H1 (cell line): Measurements from ENCODE around the gene CHCHD3. TPM values are rescaled to one million over a fixed set of nuclear protein-coding genes. Genes with fewer than 3 reads are reported as not detected.

ENCODE experiments used
- CTCF ChIA-PET: fragments of 300-600 bp; sonication (Branson Sonifier 250); formaldehyde crosslinking; loops from one replicate; lab custom pipeline; 2021; ENCODE audit not compliant: partially characterized antibody; lab: Charles Lee
- POLR2A ChIA-PET: fragments of 300-600 bp; sonication (Branson Sonifier 250); formaldehyde crosslinking; loops from one replicate; lab custom pipeline; 2021; ENCODE audit warnings: inconsistent platforms; ENCODE audit not compliant: partially characterized antibody; lab: Charles Lee
- DNase-seq, 2 experiments: peaks; one replicate each; pipeline versions ENCODE4 v3.0.0 to v3.0.0-alpha.2; 2010 to 2022; ENCODE audit warnings: low spot score in 2 of 2, low read depth in 1 of 2, mixed read lengths in 1 of 2
- FAIRE-seq: peaks from 2 replicates; lab custom pipeline; 2011; peaks lifted over from hg19 to GRCh38; lab: Jason Lieb, UNC
- H2AFZ ChIP-seq: 2 replicates; pipeline ENCODE4 v1.8.1; 2012; ENCODE audit warnings: low read length, inconsistent platforms
- H2AK5ac ChIP-seq: 2 replicates; pipeline ENCODE4 v1.6.1; 2013; ENCODE audit warnings: low read depth, low read length
- H2BK120ac ChIP-seq: replicated peaks from 2 replicates; pipeline ENCODE3; 2013; ENCODE audit warnings: low read depth, low read length, inconsistent platforms
- H2BK12ac ChIP-seq: 2 replicates; pipeline ENCODE4 v1.6.1; 2013; ENCODE audit warnings: low read depth, low read length
- H2BK15ac ChIP-seq: 2 replicates; pipeline ENCODE4 v1.6.1; 2013; ENCODE audit warnings: low read length
- H2BK20ac ChIP-seq: 2 replicates; pipeline ENCODE4 v1.6.1; 2013; ENCODE audit warnings: low read length
- H2BK5ac ChIP-seq: 2 replicates; pipeline ENCODE4 v1.6.1; 2013; ENCODE audit warnings: low read depth, low read length
- H3K14ac ChIP-seq: 2 replicates; pipeline ENCODE4 v1.6.1; 2013; ENCODE audit warnings: inconsistent platforms; ENCODE audit not compliant: insufficient read length
- H3K18ac ChIP-seq: 2 replicates; pipeline ENCODE4 v1.6.1; 2013; ENCODE audit warnings: low read length; ENCODE audit errors: extremely low read depth
- H3K23ac ChIP-seq: 2 replicates; pipeline ENCODE4 v1.6.1; 2013; ENCODE audit warnings: inconsistent platforms; ENCODE audit not compliant: insufficient read length
- H3K23me2 ChIP-seq: 2 replicates; pipeline ENCODE4 v1.6.1; 2013; ENCODE audit warnings: low read depth, low read length
- H3K27ac ChIP-seq: 2 replicates; pipeline ENCODE4 v1.6.1; 2011; ENCODE audit warnings: low read depth, low read length, inconsistent platforms
- H3K27me3 ChIP-seq, 4 experiments: replicated peaks in 1 of 4; 1 replicate in 1 of 4; 2 replicates in 3 of 4; pipeline versions ENCODE4 v1.6.1 to v1.8.1; 2011 to 2013; ENCODE audit warnings: low read length in 3 of 4, mild to moderate bottlenecking in 3 of 4, inconsistent platforms in 2 of 4, mixed read lengths in 2 of 4, moderate library complexity in 1 of 4; ENCODE audit not compliant: control insufficient read depth in 3 of 4, insufficient read depth in 3 of 4; ENCODE audit errors: extremely low read depth in 1 of 4
- H3K36me3 ChIP-seq, 4 experiments: 2 replicates each; pipeline versions ENCODE4 v1.6.1 to v1.8.1; 2011 to 2013; ENCODE audit warnings: mild to moderate bottlenecking in 4 of 4, low read length in 3 of 4, moderate library complexity in 2 of 4, control low read depth in 1 of 4, inconsistent platforms in 1 of 4; ENCODE audit not compliant: insufficient read depth in 4 of 4, control insufficient read depth in 2 of 4
- H3K4ac ChIP-seq: replicated peaks from 2 replicates; pipeline ENCODE3; 2013; ENCODE audit warnings: low read length, low read depth, mixed read lengths, inconsistent platforms; ENCODE audit not compliant: insufficient read length
- H3K4me1 ChIP-seq, 4 experiments: replicated peaks in 1 of 4; 1 replicate in 1 of 4; 2 replicates in 3 of 4; pipeline versions ENCODE4 v1.6.1 to v1.8.1; 2011 to 2013; ENCODE audit warnings: low read length in 3 of 4, inconsistent platforms in 2 of 4, mixed read lengths in 1 of 4; ENCODE audit not compliant: insufficient read depth in 4 of 4, control insufficient read depth in 3 of 4
- H3K4me2 ChIP-seq, 2 experiments: 2 replicates each; pipeline versions ENCODE4 v1.6.1 to v1.8.1; 2011 to 2013; ENCODE audit warnings: low read depth in 2 of 2, low read length in 2 of 2, control low read depth in 1 of 2, inconsistent platforms in 1 of 2, mild to moderate bottlenecking in 1 of 2; ENCODE audit not compliant: insufficient read depth in 1 of 2
- H3K4me3 ChIP-seq, 4 experiments: fragments of 200-600, 300-600 bp in 1 of 4; sonication (generic), shearing (Covaris generic), sonication (Bioruptor Twin) in 1 of 4; 2 replicates each; pipeline versions ENCODE4 v1.5.1 to v1.8.1; 2011 to 2016; ENCODE audit warnings: low read length in 4 of 4, low read depth in 3 of 4, control low read depth in 2 of 4, inconsistent platforms in 2 of 4, mild to moderate bottlenecking in 2 of 4, mixed read lengths in 1 of 4, moderate library complexity in 1 of 4; ENCODE audit not compliant: insufficient read depth in 2 of 4; ENCODE audit errors: extremely low read depth in 1 of 4
- H3K56ac ChIP-seq: replicated peaks from 2 replicates; pipeline ENCODE3; 2013; ENCODE audit warnings: low read depth, mild to moderate bottlenecking, mixed read lengths, low read length, inconsistent platforms; ENCODE audit not compliant: insufficient read length
- H3K79me1 ChIP-seq: 2 replicates; pipeline ENCODE4 v1.6.1; 2013; ENCODE audit warnings: low read depth, low read length, control low read depth
- H3K79me2 ChIP-seq, 2 experiments: 2 replicates each; pipeline versions ENCODE4 v1.6.1 to v1.8.1; 2012 to 2013; ENCODE audit warnings: low read length in 2 of 2, mild to moderate bottlenecking in 2 of 2, inconsistent platforms in 1 of 2; ENCODE audit not compliant: insufficient read depth in 2 of 2, control insufficient read depth in 1 of 2
- H3K9ac ChIP-seq, 4 experiments: replicated peaks in 1 of 4; 1 replicate in 1 of 4; 2 replicates in 3 of 4; pipeline versions ENCODE4 v1.6.1 to v1.8.1; 2011 to 2013; ENCODE audit warnings: low read depth in 3 of 4, low read length in 3 of 4, control low read depth in 2 of 4, mild to moderate bottlenecking in 2 of 4, moderate library complexity in 2 of 4, inconsistent platforms in 1 of 4; ENCODE audit errors: extremely low read depth in 1 of 4
- H3K9me3 ChIP-seq, 2 experiments: 2 replicates each; pipeline versions ENCODE4 v1.6.1 to v1.8.1; 2012 to 2013; ENCODE audit warnings: mild to moderate bottlenecking in 2 of 2, moderate library complexity in 2 of 2, control low read depth in 1 of 2, inconsistent platforms in 1 of 2, low read depth in 1 of 2, low read length in 1 of 2, mixed read lengths in 1 of 2; ENCODE audit not compliant: insufficient read depth in 2 of 2
- H4K20me1 ChIP-seq, 2 experiments: replicated peaks in 1 of 2; 2 replicates each; pipeline versions ENCODE3 to v1.8.1; 2011 to 2013; ENCODE audit warnings: inconsistent platforms in 2 of 2, low read length in 2 of 2, mild to moderate bottlenecking in 1 of 2; ENCODE audit not compliant: insufficient read depth in 2 of 2, control insufficient read depth in 1 of 2
- H4K5ac ChIP-seq: 2 replicates; pipeline ENCODE4 v1.6.1; 2013; ENCODE audit warnings: low read length, low read depth, mixed read lengths, inconsistent platforms; ENCODE audit not compliant: insufficient read length
- H4K8ac ChIP-seq: 2 replicates; pipeline ENCODE4 v1.8.0; 2013; ENCODE audit warnings: mild to moderate bottlenecking, moderate library complexity, low read length, inconsistent platforms; ENCODE audit not compliant: insufficient read depth; ENCODE audit errors: extremely low read depth
- H4K91ac ChIP-seq: replicated peaks from 2 replicates; pipeline ENCODE3; 2013; ENCODE audit warnings: low read length, mixed read lengths, inconsistent platforms; ENCODE audit not compliant: insufficient read length
- GTF2F1 ChIP-seq: IDR thresholded peaks from 2 replicates; pipeline ENCODE4 v1.6.1; 2012; ENCODE audit warnings: low read depth, low read length, improper control_type of control experiment, borderline replicate concordance
- JUND ChIP-seq: IDR thresholded peaks from 2 replicates; pipeline ENCODE4 v1.6.1; 2011; ENCODE audit warnings: mild to moderate bottlenecking, improper control_type of control experiment, low read length
- TEAD4 ChIP-seq: IDR thresholded peaks from 2 replicates; pipeline ENCODE4 v1.6.1; 2012; ENCODE audit warnings: low read depth, low read length, inconsistent platforms, mixed read lengths
- WGBS, 2 experiments: shearing (Covaris generic) in 1 of 2; methylation state at CpG; one replicate each; pipeline versions ENCODE4 v1.1.6 to v1.1.7; 2013 to 2015; ENCODE audit warnings: low lambda C conversion rate in 2 of 2, mixed read lengths in 2 of 2, inconsistent platforms in 1 of 2, low coverage in 1 of 2, missing lambda C conversion rate in 1 of 2; ENCODE audit not compliant: insufficient replicate concordance in 2 of 2, insufficient coverage in 1 of 2, insufficient read length in 1 of 2; ENCODE audit errors: extremely low coverage in 1 of 2, missing lambda C conversion rate in 1 of 2; 5-methylcytosine and 5-hydroxymethylcytosine counted together
- polyA plus RNA-seq, 7 experiments: library from polyadenylated mRNA; depleted of rRNA in 3 of 7; stranded (reverse) in 5 of 7; unstranded in 2 of 7; fragments of >200 nt in 5 of 7; fragments of 200-250 nt in 2 of 7; gene quantifications; 1 replicate in 5 of 7; 2 replicates in 1 of 7; 4 replicates in 1 of 7; pipeline versions ENCODE4 v1.2.1 to v1.2.3, GENCODE V29; 2011 to 2013; ENCODE audit warnings: missing spikeins in 2 of 7, mixed read lengths in 2 of 7
- total RNA-seq: library from RNA; stranded (reverse); fragmentation: NEBNext Ultra II Directional; extraction: Animal tissue kit (Norgen Biotek cat#: 25700); gene quantifications from 2 replicates; pipeline ENCODE4 v1.2.1, GENCODE V29; 2021
- TF ChIP-seq, protein P1 (sequence below): IDR thresholded peaks from 2 replicates; pipeline ENCODE4 v1.6.1; 2012; ENCODE audit warnings: inconsistent platforms

Gene CHCHD3
- total and polyA plus RNA-seq, 2 of the 8 experiments (the other 6 are each of a cell fraction or from before 2014, with no cell fraction given), result 42.9 to 137 TPM

DNA sequence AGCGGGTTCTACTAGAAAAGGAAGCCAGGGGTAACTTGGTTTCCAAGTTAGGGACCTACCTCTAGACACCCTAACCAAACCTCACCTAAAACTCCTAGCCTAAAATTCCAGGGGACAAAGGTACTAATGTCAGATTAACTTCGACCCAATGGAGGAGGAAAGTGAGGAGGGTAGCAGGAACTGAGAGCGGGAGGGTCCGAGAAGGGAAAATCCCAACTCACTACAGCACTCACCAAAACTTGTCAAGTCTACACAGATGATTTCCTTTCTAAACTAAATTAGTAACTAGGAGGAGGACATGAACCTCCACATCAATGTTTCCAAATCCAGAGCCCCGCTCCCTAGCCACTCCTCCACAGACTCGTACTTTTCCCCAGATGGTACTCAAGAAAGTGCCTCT lies 22.6 kb downstream of the CHCHD3 start:
- Histone ChIP-seq H4K91ac (no peak overlapping the region), H2BK12ac (no peak overlapping the region), H3K4ac (no peak overlapping the region), H3K23ac (no peak overlapping the region), H3K56ac (no peak overlapping the region), H4K20me1 (peaks cover 11 to 25% of the 10 kb centered on the region in 2 experiments), H4K5ac (no peak overlapping the region), H3K27ac (no peak overlapping the region), H3K9ac (no peak overlapping the region), H2AFZ (no peak overlapping the region), H3K79me1 (peaks cover 15% of the 10 kb centered on the region; the same call in 1 of the 2 replicates), H3K9me3 (no peaks in the 10 kb centered on the region), H4K8ac (no peak overlapping the region), H3K14ac (no peak overlapping the region), H2BK20ac (no peak overlapping the region), H3K4me2 (no peak overlapping the region), H2BK5ac (no peak overlapping the region), H3K36me3 (no peaks in the 10 kb centered on the region), H2BK15ac (no peak overlapping the region), H2BK120ac (no peak overlapping the region), H3K79me2 (peaks cover 10 to 89% of the 10 kb centered on the region in 2 experiments), H2AK5ac (no peak overlapping the region), H3K18ac (no peak overlapping the region), H3K4me3 (no peak overlapping the region), H3K23me2 (no peaks in the 10 kb centered on the region), H3K27me3 (no peaks in the 10 kb centered on the region), H3K4me1 (no peaks in the 10 kb centered on the region; a peak in 2 of 7 replicates)
- no peak for DNase-seq
- 87% methylated on average over 6 of the region's 6 CpGs; no CpG with 5 or more reads in 1 of the 2 experiments for WGBS, 2 experiments
- TF ChIP-seq JUND (no peak), TEAD4 (no peak), GTF2F1 (no peak)
- TF ChIP-seq, protein P1, sequence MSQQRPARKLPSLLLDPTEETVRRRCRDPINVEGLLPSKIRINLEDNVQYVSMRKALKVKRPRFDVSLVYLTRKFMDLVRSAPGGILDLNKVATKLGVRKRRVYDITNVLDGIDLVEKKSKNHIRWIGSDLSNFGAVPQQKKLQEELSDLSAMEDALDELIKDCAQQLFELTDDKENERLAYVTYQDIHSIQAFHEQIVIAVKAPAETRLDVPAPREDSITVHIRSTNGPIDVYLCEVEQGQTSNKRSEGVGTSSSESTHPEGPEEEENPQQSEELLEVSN, result no peak
- ChIA-PET CTCF (interaction anchor here (1.4 to 2.0 kb wide), 3 partner anchors 9 to 80 kb away, joined by 3 to 5 read pairs (median 4); no protein-coding TSS in a partner anchor), POLR2A (interaction anchor here (1.0 kb wide), 1 partner anchor 13 kb away, joined by 3 read pairs; no protein-coding TSS in a partner anchor)
- FAIRE-seq, result no peak
